GM18505 (cell line): ENCODE data around the gene PACRG.

ENCODE experiments used
- ATAC-seq: cut with Tn5 transposase; IDR thresholded peaks from one replicate; pipeline ENCODE4 v1.9.1; 2021; ENCODE audit not compliant: unreplicated experiment
- POLR2A ChIP-seq: IDR thresholded peaks from 4 replicates; pipeline ENCODE4 v1.6.1; 2011; ENCODE audit warnings: borderline replicate concordance; ENCODE audit not compliant: insufficient read depth, insufficient read length; ENCODE audit errors: extremely low read depth

The PACRG gene

DNA sequence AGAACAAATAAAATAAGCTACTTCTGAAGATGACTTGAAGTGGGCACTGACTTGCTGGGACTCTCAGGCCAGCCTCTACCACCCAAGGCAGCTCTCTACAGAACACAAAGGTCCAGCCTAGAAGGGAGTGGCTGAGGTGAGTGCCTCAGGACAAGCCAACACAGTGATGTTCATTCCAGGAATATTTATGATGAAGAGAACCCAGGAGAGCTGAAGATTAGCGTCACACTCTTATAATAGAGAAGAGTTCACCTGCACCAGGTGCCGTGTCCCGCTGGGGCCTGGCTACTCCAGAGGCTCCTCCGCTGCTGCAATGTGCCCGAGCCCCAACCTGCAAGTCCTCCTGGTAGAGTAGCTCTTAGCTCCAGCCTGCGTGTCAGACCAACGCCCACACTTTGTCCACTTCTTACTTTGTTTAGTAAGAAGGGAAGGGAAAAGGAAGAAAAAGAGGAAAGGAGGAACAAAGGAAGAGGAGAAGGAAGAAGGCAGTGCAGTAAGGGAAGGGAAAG lies 504.3 kb downstream of the PACRG start:
- ATAC-seq: no peak
- TF ChIP-seq POLR2A: no peak

GRCh38 chr6:163232649-163233048 lies 504.9 kb downstream of the PACRG start:
- no peak for ATAC-seq
- no peak for TF ChIP-seq POLR2A

DNA sequence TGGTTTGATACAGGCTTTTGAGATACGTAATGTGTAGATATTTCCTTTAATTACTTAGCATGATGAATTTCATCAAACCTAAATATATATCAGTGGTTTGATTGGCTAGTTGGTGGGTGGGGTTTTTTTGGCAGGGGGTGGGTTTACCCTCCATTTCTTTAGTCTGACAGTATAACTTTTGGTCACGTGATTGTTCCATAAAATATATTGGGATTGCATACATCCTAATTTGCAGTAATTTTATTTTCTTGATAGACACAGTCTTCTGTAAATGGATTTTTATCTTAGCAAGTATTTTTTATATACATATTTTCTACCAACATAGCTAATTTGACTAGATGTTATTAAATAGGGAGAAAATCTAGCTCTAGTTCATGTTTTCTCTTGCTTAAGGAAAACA lies 509.3 kb downstream of the PACRG start:
- no peak for TF ChIP-seq POLR2A
- ATAC-seq: no peak

GRCh38 chr6:163239572-163240340 lies 512.0 kb downstream of the PACRG start:
- TF ChIP-seq POLR2A: no peak
- no peak for ATAC-seq

GRCh38 chr6:163240556-163240955 lies 512.8 kb downstream of the PACRG start:
- no peak for ATAC-seq
- no peak for TF ChIP-seq POLR2A

- no peak for ATAC-seq
- TF ChIP-seq POLR2A: no peak
These were observed 513.9 kb downstream of the PACRG start for GRCh38 chr6:163241683-163242082.

DNA sequence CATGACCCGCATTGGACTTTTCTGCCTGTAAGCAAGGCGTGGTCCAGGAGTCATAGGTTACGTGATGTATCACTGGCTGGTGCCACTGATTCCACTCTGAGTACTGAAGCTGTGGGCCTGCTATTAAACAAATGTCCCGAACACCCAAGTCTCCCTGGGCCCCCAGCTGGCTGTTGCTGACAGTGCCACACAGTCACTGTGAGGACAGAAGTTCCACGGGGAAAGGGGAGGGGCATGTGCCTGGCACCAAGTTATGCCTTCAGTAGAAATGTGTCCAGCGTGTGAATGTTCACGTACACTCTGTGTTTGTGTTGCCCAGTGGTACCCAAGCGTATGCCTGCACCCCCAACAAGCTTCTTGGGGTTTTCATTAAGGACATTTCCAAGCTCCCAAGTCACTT lies 515.3 kb downstream of the PACRG start:
- no peak for TF ChIP-seq POLR2A
- no peak for ATAC-seq

DNA sequence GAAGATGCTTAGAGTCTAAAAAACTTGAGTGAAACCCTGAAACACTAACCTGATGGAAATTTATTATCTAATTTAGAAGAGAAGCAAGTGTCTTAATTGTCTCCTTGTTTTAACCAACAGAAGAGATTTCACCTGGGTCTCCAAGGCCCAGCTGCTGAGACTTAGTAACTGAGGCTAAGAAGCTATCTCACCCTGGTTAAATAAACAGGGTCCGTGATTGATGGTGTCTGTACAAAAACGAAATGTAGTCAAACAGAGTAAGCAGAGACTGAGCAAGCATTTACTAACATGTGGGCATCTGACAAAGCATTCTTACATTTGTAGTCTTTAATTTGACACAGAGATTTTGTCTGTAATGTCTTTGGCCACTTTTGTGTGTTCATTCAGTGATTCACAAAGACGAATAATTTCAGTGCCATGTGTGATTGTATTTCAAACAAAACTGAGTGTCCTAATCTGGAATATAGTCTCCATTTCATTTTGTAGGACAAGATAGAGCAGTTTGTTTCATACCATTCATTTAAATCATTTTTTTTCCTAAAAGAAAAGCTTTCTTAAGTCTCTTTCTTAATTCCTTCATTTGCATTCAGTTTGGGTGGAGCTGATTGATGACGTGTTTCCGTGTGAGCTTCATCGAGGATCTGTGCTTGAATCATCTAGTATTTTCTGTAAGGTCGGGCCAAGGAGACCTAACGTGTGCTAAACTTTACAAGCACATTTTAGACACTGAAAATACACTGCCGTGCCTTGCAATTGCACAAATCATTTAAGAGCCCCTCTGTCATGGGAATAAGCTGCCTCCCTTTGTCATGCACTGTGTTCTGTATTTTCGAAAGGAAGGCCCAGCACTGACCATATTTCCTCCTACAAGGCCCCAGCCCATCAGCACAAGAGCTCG lies 516.2 kb downstream of the PACRG start:
- no peak for TF ChIP-seq POLR2A
- ATAC-seq: no peak

GRCh38 chr6:163248051-163248450 lies 520.3 kb downstream of the PACRG start:
- no peak for TF ChIP-seq POLR2A
- ATAC-seq: no peak

- no peak for ATAC-seq
- TF ChIP-seq POLR2A: no peak
These were observed 521.9 kb downstream of the PACRG start for GRCh38 chr6:163249651-163250101.

DNA sequence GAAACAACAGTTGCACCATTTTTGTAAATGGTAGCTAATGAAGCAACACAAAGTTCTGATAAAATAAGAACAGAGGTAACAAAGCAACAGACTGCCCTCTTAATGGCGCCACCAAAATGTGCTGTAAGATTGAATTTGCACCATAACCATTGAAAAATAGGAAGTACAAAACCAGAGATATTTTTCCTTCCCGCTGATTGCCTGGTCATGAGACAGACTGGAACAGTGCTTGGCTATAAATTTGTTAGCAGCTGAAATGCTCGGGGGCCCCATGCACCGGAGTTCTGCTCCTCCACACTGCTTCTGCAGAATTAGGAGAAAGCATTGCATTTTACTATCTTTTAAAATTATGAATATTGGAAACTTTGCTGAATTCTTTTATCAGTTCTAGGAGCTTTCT lies 522.3 kb downstream of the PACRG start:
- no peak for ATAC-seq
- no peak for TF ChIP-seq POLR2A

DNA sequence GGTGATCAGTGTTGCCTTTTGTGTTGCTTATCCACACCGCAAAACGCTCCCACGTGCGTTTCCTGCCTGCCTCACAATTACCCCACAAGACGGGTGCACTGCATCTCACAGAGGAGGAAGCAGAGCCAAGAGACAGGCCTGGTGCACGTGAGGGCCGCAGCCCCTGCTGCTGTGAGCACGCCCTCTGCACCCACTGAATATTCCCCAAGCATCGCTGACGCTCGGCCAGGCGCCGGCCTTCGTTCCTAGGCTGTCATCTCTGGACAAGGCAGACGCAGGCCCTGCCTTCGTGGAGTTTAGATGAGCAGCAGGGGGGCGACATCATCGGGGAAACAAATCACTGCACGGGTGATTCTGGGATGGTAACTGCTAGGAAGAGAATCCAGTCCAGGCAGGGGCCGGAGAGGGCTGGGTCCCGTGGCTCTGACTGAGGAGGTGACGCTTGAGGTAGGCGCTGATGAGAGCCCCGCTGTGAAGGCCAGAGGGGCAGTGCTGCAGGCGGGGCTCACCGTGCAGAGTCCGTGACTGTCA lies 524.4 kb downstream of the PACRG start:
- ATAC-seq: no peak

DNA sequence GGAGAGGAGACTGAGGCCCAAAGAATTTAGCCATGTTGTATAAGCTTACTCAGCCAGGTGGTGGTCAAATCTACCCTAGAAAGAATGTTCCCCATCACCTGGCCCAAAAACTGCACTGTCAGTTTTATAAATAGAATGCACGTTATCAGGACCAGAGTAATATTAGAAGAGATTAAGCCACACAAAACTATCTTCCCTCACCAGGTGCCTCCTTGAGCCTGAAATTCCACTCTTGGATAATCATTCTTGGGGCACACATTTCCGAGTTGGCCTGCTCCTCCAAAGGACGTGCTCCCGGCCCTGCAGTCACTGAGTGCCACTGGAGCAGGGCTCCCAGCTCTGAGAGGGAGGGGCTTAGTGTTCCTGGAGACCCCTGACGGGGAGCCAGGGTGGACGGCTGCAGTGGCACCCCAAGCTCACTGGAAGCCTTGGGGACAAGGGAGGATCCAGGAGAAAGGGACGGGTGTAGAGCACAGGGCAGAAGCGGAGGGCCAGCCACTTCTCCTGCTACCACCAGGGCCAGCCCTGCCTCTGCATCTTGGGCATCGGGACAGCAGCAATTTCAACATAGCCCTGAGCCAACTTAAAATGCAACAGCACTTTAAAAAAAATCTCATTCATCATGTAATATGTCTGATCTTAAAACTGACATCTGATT lies 525.9 kb downstream of the PACRG start:
- no peak for TF ChIP-seq POLR2A
- no peak for ATAC-seq

More for the DNA sequence above, 524.4 kb downstream of the PACRG start:
- TF ChIP-seq POLR2A: no peak

GRCh38 chr6:163254341-163254835 lies 526.6 kb downstream of the PACRG start:
- no peak for TF ChIP-seq POLR2A
- no peak for ATAC-seq

DNA sequence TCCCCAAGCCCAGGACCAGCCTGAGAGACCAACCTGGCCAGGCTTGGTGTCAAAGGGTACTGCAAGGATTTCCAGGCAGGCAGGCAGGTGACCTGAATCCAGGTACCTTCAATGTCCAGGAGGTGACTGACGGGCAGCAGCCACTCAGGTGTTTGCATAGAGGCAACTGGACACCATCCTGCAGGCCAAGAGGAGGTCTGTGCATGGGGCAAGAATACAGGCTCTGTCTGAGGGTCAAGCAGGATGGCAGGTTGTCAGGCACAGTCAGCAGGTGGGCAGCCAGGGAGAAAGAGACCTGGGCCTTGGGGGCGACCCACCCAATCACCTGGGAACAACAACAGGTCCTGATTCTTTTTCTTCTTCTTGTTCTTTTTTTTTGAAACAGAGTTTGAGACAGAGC lies 527.5 kb downstream of the PACRG start:
- no peak for TF ChIP-seq POLR2A
- no peak for ATAC-seq
